HepG2 (cell line): ENCODE data around the gene RPS6KA5. TPM values are rescaled to one million over a fixed set of nuclear protein-coding genes. Genes with fewer than 3 reads are reported as not detected.

Experiments used
- ATAC-seq: fragments of 200-7000 bp; cut with Tn5 transposase; 3 replicates; pipeline ENCODE4 v1.9.1; 2020; ENCODE audit warnings: mild to moderate bottlenecking, moderate library complexity
- BruUV-seq: library from RNA; stranded (reverse); fragments of 400-500 nt; replicated peaks from 2 replicates; lab custom pipeline; 2021; lab: Mats Ljungman, UMichigan
- CTCF ChIA-PET: fragments of 300-600 bp; formaldehyde crosslinking; extraction: SDS; loops from one replicate; lab custom pipeline; 2021; ENCODE audit warnings: low total read pairs, inconsistent platforms, low intra/inter-chr PET ratio; lab: Yijun Ruan, JAX
- POLR2A ChIA-PET: fragments of 350-600 bp; sonication (Branson Sonifier 250); formaldehyde crosslinking; loops from one replicate; lab custom pipeline; 2020; ENCODE audit warnings: antibody characterized with exemption, inconsistent platforms; lab: Yijun Ruan, JAX
- DNase-seq: peaks from one replicate; pipeline ENCODE4 v3.0.0-alpha.2; 2015; ENCODE audit warnings: low spot score
- FAIRE-seq: peaks from 3 replicates; lab custom pipeline; 2011; peaks lifted over from hg19 to GRCh38; lab: Jason Lieb, UNC
- H2AFZ ChIP-seq: one replicate; pipeline ENCODE4 v1.6.1; 2011; ENCODE audit warnings: low read length, inconsistent platforms
- H3K27ac ChIP-seq: fragments of 300-600 bp; 3 replicates; pipeline ENCODE4 v1.8.0; 2011; ENCODE audit warnings: mixed run types, mild to moderate bottlenecking, mixed read lengths, low read length, inconsistent platforms; ENCODE audit not compliant: insufficient read depth; ENCODE audit errors: extremely low read length
- H3K27me3 ChIP-seq, 2 experiments: fragments of 200-600 bp in 1 of 2; 2 replicates in 1 of 2; 3 replicates in 1 of 2; pipeline versions ENCODE4 v1.6.0 to v1.8.0; 2011; ENCODE audit warnings: low read length in 2 of 2, mild to moderate bottlenecking in 2 of 2, moderate library complexity in 2 of 2, inconsistent platforms in 1 of 2; ENCODE audit not compliant: insufficient read depth in 2 of 2, control insufficient read depth in 1 of 2
- H3K36me3 ChIP-seq, 2 experiments: fragments of 200-600 bp in 1 of 2; replicated peaks in 1 of 2; 2 replicates in 1 of 2; 3 replicates in 1 of 2; pipeline versions ENCODE4 v1.5.1 to v1.8.0; 2011; ENCODE audit warnings: low read length in 2 of 2, inconsistent platforms in 1 of 2; ENCODE audit not compliant: insufficient read depth in 2 of 2, control insufficient read depth in 1 of 2
- H3K4me1 ChIP-seq: 2 replicates; pipeline ENCODE4 v1.5.1; 2012; ENCODE audit warnings: low read length, inconsistent platforms; ENCODE audit not compliant: insufficient read depth
- H3K4me2 ChIP-seq: 2 replicates; pipeline ENCODE4 v1.6.0; 2011; ENCODE audit warnings: low read depth, low read length, inconsistent platforms
- H3K4me3 ChIP-seq, 3 experiments: fragments of 200-600 bp in 1 of 3; sonication (generic), shearing (Covaris generic) in 1 of 3; replicated peaks in 1 of 3; 2 replicates each; pipeline ENCODE4 v1.5.1; 2011 to 2016; ENCODE audit warnings: low read length in 3 of 3, inconsistent platforms in 2 of 3, low read depth in 2 of 3, mild to moderate bottlenecking in 2 of 3, control low read depth in 1 of 3, mixed read lengths in 1 of 3; ENCODE audit not compliant: insufficient read depth in 1 of 3
- H3K79me2 ChIP-seq: one replicate; pipeline ENCODE4 v1.6.1; 2011; ENCODE audit warnings: low read length, inconsistent platforms; ENCODE audit not compliant: insufficient read depth
- H3K9ac ChIP-seq: 2 replicates; pipeline ENCODE4 v1.6.0; 2011; ENCODE audit warnings: mild to moderate bottlenecking, low read depth, low read length, inconsistent platforms; ENCODE audit not compliant: insufficient read depth
- H3K9me3 ChIP-seq: 2 replicates; pipeline ENCODE4 v1.5.1; 2012; ENCODE audit warnings: mild to moderate bottlenecking, low read length
- H4K20me1 ChIP-seq: 2 replicates; pipeline ENCODE4 v1.6.0; 2011; ENCODE audit warnings: inconsistent platforms, mild to moderate bottlenecking, low read length, moderate library complexity; ENCODE audit not compliant: insufficient read depth
- AHR ChIP-seq: IDR thresholded peaks from 2 replicates; pipeline ENCODE4 v1.6.1; 2018; ENCODE audit warnings: missing genetic modification reagents, missing compliant biosample characterization
- KDM3A ChIP-seq: IDR thresholded peaks from 2 replicates; pipeline ENCODE4 v1.6.1; 2018; ENCODE audit warnings: low read depth, missing compliant biosample characterization
- KLF12 ChIP-seq: sonication (generic); formaldehyde crosslinking; IDR thresholded peaks from 2 replicates; pipeline ENCODE4 v1.4.0; 2020; ENCODE audit warnings: missing genetic modification reagents, borderline replicate concordance
- MAFG ChIP-seq: sonication (generic); formaldehyde crosslinking; IDR thresholded peaks from 2 replicates; pipeline ENCODE4 v1.5.1; 2020; ENCODE audit warnings: mild to moderate bottlenecking, missing genetic modification reagents
- ZNF12 ChIP-seq: sonication (generic); formaldehyde crosslinking; IDR thresholded peaks from 2 replicates; pipeline ENCODE4 v1.5.0; 2020; ENCODE audit warnings: missing genetic modification reagents
- ZNF136 ChIP-seq: sonication (generic); formaldehyde crosslinking; IDR thresholded peaks from 2 replicates; pipeline ENCODE4 v1.8.1; 2022; ENCODE audit warnings: low read depth, mild to moderate bottlenecking, moderate library complexity, missing genetic modification reagents
- ZNF20 ChIP-seq: sonication (generic); formaldehyde crosslinking; IDR thresholded peaks from 2 replicates; pipeline ENCODE4 v1.4.0; 2020; ENCODE audit warnings: mild to moderate bottlenecking, moderate library complexity, missing genetic modification reagents
- ZNF205 ChIP-seq: IDR thresholded peaks from 2 replicates; pipeline ENCODE4 v1.6.1; 2018; ENCODE audit warnings: missing biosample characterization, missing genetic modification reagents
- ZSCAN22 ChIP-seq: sonication (generic); formaldehyde crosslinking; IDR thresholded peaks from 2 replicates; pipeline ENCODE4 v1.4.0; 2020; ENCODE audit warnings: mild to moderate bottlenecking, missing genetic modification reagents
- WGBS: methylation state at CpG from one replicate; pipeline ENCODE4 v1.1.6; 2017; ENCODE audit warnings: low lambda C conversion rate; 5-methylcytosine and 5-hydroxymethylcytosine counted together
- in situ Hi-C: cut with HindIII; loops from 2 replicates; pipeline ENCODE4 v1.10.0; 2017; ENCODE audit warnings: low pct_unique_long_range_greater_than_20kb; ENCODE audit not compliant: extremely low pct_ligation_motif_present
- intact Hi-C: fragments of 100-400 bp; cut with micrococcal nuclease; formaldehyde crosslinking; loops from one replicate; pipeline ENCODE4 v1.10.0; 2022; ENCODE audit not compliant: unreplicated experiment
- polyA plus RNA-seq, 8 experiments: library from polyadenylated mRNA; depleted of rRNA in 3 of 8; stranded (reverse) in 7 of 8; unstranded in 1 of 8; fragments of >200 nt; fragmentation: Illumina TruSeq in 4 of 8; extraction: Trizol in 4 of 8; gene quantifications; 2 replicates each; pipeline versions ENCODE4 v1.2.1 to v1.2.3, GENCODE V29; 2011 to 2016; ENCODE audit warnings: low read depth in 4 of 8, missing spikeins in 1 of 8, mixed read lengths in 1 of 8; ENCODE audit not compliant: insufficient read depth in 1 of 8
- total RNA-seq, 5 experiments: library from RNA; depleted of rRNA; stranded (reverse); fragments of >200 nt; fragmentation: Illumina TruSeq; extraction: Trizol; gene quantifications; 2 replicates each; pipeline ENCODE4 v1.2.3, GENCODE V29; 2016; ENCODE audit warnings: low read depth in 1 of 5
- TF ChIP-seq, protein P1 (sequence below): sonication (generic); formaldehyde crosslinking; IDR thresholded peaks from 2 replicates; pipeline ENCODE4 v1.4.0; 2020; ENCODE audit warnings: mild to moderate bottlenecking, missing genetic modification reagents
- TF ChIP-seq, protein P2 (sequence below): IDR thresholded peaks from 2 replicates; pipeline ENCODE4 v1.6.1; 2016; ENCODE audit warnings: control low read depth
- TF ChIP-seq, protein P3 (sequence below): sonication (generic); formaldehyde crosslinking; IDR thresholded peaks from 2 replicates; pipeline ENCODE4 v1.8.1; 2022; ENCODE audit warnings: low read depth, mild to moderate bottlenecking, missing genetic modification reagents
- TF ChIP-seq, protein P4 (sequence below): sonication (generic); formaldehyde crosslinking; IDR thresholded peaks from 2 replicates; pipeline ENCODE4 v1.4.0; 2020; ENCODE audit warnings: low read depth, missing genetic modification reagents
- TF ChIP-seq, protein P5 (sequence below): sonication (generic); formaldehyde crosslinking; IDR thresholded peaks from 2 replicates; pipeline ENCODE4 v1.4.0; 2020; ENCODE audit warnings: mild to moderate bottlenecking, missing genetic modification reagents, borderline replicate concordance

The RPS6KA5 gene
- total and polyA plus RNA-seq, 2 of the 13 experiments (the other 11 are each of a cell fraction or from before 2014, with no cell fraction given), result 0.50 to 0.58 TPM

DNA sequence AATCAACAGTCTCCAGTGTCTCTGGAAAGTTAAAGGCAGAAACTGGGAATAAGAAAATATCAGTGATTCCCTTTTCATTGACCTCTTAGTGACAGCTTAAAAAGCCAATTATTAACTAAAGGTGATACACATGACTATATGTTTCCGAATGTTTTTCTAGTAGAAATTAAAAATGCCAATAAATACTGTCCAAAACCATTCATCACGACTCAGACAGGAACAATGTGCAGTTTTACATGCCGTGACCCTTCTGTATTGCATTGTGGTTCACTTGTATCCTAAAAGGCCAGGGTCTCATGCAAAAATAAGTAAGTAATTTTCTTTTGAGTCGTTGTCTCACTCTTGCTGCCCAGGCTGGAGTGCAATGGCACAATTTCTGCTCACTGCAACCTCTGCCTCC, 138.3 kb downstream of the RPS6KA5 start (continued):
- TF ChIP-seq, protein P1, sequence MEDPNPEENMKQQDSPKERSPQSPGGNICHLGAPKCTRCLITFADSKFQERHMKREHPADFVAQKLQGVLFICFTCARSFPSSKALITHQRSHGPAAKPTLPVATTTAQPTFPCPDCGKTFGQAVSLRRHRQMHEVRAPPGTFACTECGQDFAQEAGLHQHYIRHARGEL (CRISPR knock-in tag), result no peak
- TF ChIP-seq, protein P2, sequence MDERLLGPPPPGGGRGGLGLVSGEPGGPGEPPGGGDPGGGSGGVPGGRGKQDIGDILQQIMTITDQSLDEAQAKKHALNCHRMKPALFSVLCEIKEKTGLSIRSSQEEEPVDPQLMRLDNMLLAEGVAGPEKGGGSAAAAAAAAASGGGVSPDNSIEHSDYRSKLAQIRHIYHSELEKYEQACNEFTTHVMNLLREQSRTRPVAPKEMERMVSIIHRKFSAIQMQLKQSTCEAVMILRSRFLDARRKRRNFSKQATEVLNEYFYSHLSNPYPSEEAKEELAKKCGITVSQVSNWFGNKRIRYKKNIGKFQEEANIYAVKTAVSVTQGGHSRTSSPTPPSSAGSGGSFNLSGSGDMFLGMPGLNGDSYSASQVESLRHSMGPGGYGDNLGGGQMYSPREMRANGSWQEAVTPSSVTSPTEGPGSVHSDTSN (CRISPR knock-in tag), result no peak
- no peak for TF ChIP-seq ZNF205

DNA sequence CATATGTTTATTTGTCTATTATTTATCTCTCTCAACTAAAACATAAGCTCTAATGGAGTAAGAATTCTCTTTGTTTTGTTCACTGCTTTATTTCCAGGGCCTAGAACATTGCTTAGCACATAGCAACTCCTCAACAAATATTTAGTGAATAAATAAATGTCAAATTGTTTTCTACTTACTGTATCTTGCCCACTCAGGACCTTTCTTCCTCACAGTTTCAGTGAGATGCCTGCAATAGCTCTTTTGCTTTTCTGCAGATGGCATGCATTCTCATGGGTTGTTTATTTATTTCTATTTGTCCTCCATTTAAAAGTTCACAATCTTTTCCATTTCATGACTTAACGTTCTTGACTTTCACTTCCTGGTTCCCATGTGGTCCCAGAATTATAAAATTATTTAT, 149.3 kb downstream of the RPS6KA5 start:
- ChIA-PET POLR2A (no interaction called here), CTCF (no interaction called here)
- Histone ChIP-seq H3K4me3 (no peak overlapping the region), H2AFZ (no peak overlapping the region), H3K9me3 (no peaks in the 10 kb centered on the region), H3K27me3 (no peaks in the 10 kb centered on the region; a peak in 1 of 5 replicates), H3K4me2 (no peak overlapping the region), H3K79me2 (no peaks in the 10 kb centered on the region), H3K27ac (no peak overlapping the region), H3K9ac (no peak overlapping the region), H3K4me1 (no peaks in the 10 kb centered on the region), H3K36me3 (no peaks in the 10 kb centered on the region), H4K20me1 (no peaks in the 10 kb centered on the region)
- intact Hi-C loops (no loop called here), in situ Hi-C loops (no loop called here)
- no peak for FAIRE-seq
- ATAC-seq, result no peak
- no peak for DNase-seq
- WGBS, result 2% methylated on average over 1 of the region's 1 CpG
- no TSS peak for BruUV-seq
- no peak for TF ChIP-seq ZNF12 (CRISPR knock-in tag)
- TF ChIP-seq KLF12 (CRISPR knock-in tag), result no peak
- no peak for TF ChIP-seq ZNF20 (CRISPR knock-in tag)
- TF ChIP-seq ZNF136 (CRISPR knock-in tag), result no peak
- TF ChIP-seq MAFG, result no peak
- TF ChIP-seq, protein P1 (CRISPR knock-in tag), result no peak
- TF ChIP-seq AHR (CRISPR knock-in tag), result no peak
- TF ChIP-seq, protein P3, sequence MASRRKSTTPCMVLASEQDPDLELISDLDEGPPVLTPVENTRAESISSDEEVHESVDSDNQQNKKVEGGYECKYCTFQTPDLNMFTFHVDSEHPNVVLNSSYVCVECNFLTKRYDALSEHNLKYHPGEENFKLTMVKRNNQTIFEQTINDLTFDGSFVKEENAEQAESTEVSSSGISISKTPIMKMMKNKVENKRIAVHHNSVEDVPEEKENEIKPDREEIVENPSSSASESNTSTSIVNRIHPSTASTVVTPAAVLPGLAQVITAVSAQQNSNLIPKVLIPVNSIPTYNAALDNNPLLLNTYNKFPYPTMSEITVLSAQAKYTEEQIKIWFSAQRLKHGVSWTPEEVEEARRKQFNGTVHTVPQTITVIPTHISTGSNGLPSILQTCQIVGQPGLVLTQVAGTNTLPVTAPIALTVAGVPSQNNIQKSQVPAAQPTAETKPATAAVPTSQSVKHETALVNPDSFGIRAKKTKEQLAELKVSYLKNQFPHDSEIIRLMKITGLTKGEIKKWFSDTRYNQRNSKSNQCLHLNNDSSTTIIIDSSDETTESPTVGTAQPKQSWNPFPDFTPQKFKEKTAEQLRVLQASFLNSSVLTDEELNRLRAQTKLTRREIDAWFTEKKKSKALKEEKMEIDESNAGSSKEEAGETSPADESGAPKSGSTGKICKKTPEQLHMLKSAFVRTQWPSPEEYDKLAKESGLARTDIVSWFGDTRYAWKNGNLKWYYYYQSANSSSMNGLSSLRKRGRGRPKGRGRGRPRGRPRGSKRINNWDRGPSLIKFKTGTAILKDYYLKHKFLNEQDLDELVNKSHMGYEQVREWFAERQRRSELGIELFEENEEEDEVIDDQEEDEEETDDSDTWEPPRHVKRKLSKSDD (CRISPR knock-in tag), result no peak
- TF ChIP-seq ZSCAN22 (CRISPR knock-in tag), result no peak
- no peak for TF ChIP-seq KDM3A
- TF ChIP-seq, protein P4, sequence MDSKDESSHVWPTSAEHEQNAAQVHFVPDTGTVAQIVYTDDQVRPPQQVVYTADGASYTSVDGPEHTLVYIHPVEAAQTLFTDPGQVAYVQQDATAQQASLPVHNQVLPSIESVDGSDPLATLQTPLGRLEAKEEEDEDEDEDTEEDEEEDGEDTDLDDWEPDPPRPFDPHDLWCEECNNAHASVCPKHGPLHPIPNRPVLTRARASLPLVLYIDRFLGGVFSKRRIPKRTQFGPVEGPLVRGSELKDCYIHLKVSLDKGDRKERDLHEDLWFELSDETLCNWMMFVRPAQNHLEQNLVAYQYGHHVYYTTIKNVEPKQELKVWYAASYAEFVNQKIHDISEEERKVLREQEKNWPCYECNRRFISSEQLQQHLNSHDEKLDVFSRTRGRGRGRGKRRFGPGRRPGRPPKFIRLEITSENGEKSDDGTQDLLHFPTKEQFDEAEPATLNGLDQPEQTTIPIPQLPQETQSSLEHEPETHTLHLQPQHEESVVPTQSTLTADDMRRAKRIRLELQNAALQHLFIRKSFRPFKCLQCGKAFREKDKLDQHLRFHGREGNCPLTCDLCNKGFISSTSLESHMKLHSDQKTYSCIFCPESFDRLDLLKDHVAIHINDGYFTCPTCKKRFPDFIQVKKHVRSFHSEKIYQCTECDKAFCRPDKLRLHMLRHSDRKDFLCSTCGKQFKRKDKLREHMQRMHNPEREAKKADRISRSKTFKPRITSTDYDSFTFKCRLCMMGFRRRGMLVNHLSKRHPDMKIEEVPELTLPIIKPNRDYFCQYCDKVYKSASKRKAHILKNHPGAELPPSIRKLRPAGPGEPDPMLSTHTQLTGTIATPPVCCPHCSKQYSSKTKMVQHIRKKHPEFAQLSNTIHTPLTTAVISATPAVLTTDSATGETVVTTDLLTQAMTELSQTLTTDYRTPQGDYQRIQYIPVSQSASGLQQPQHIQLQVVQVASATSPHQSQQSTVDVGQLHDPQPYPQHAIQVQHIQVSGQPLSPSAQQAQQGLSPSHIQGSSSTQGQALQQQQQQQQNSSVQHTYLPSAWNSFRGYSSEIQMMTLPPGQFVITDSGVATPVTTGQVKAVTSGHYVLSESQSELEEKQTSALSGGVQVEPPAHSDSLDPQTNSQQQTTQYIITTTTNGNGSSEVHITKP (CRISPR knock-in tag), result no peak
- TF ChIP-seq, protein P5, sequence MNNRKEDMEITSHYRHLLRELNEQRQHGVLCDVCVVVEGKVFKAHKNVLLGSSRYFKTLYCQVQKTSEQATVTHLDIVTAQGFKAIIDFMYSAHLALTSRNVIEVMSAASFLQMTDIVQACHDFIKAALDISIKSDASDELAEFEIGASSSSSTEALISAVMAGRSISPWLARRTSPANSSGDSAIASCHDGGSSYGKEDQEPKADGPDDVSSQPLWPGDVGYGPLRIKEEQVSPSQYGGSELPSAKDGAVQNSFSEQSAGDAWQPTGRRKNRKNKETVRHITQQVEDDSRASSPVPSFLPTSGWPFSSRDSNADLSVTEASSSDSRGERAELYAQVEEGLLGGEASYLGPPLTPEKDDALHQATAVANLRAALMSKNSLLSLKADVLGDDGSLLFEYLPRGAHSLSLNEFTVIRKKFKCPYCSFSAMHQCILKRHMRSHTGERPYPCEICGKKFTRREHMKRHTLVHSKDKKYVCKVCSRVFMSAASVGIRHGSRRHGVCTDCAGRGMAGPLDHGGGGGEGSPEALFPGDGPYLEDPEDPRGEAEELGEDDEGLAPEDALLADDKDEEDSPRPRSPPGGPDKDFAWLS (CRISPR knock-in tag), result no peak
